Inflammatory macrophage treated with lipopolysaccharide for 1 hour (primary cell): ENCODE data around the gene ARRDC3.
A peak's percentile ranks its signal among the peaks of the same experiment; 100 is the strongest.

ENCODE experiments used
- DNase-seq, 2 donors: peaks; one replicate each; pipeline ENCODE4 v3.0.0-alpha.2; 2020 to 2022

The ARRDC3 gene

DNA sequence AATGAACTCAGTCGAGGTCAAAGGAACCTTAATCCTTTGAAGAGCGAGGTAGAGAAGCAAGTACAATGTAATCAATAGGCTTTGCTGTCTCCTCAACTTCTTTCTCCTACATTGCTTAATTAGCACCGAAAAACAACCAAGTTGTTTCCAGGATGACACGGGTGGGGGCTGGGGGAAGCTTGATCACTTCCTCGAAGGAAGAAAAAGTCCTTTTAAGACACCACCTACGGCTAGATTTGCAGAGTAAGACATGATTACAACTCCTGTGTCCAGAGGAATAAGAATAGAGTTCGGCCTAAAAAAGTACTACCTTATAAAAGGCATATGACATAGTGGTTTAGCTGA, 811 bp upstream of the ARRDC3 start:
- DNase-seq = peak; percentile 73 to 76

- DNase-seq = peak; percentile 19 to 57
These were observed 539 bp downstream of the ARRDC3 start for GRCh38 chr5:91382530-91383026.

- peak; percentile 74 to 78 for DNase-seq
These were observed 1.2 kb downstream of the ARRDC3 start for GRCh38 chr5:91381774-91382359.

- no peak for DNase-seq
These were observed 1.8 kb downstream of the ARRDC3 start for GRCh38 chr5:91381239-91381773.

- DNase-seq = peak; percentile 93 to 96
These were observed 2.5 kb downstream of the ARRDC3 start for GRCh38 chr5:91380491-91381238.

DNA sequence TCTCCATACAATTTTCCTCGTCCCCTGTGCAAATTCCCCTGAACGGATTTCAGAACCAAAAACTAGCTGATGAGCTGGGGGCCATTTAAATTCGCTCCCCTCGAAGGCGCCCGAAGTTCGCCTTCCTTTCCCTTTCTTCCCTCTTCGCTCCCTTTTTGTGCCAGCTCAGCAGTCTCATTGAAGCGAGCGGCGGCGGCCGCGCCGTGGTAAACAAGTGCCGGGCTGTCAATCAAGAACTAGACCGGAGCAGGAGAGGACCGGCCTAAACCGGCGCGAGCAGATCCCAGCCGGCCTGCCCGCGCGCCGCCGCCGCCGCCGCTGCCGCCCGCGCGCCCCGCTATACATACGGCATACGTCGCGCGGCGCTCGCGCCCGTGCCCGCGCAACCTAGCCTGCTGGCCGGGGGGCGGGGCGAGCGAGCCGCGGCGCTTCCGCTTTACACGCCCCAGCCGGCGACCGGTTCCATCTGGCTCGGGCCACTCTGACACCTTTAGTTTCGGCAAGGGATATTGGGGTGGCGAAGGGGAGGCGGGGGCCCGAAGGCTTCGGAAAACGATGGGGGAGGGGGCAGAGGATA, 3.1 kb downstream of the ARRDC3 start:
- peak; percentile 91 to 94 for DNase-seq

GRCh38 chr5:91379246-91379913, 3.7 kb downstream of the ARRDC3 start:
- DNase-seq = no peak

DNA sequence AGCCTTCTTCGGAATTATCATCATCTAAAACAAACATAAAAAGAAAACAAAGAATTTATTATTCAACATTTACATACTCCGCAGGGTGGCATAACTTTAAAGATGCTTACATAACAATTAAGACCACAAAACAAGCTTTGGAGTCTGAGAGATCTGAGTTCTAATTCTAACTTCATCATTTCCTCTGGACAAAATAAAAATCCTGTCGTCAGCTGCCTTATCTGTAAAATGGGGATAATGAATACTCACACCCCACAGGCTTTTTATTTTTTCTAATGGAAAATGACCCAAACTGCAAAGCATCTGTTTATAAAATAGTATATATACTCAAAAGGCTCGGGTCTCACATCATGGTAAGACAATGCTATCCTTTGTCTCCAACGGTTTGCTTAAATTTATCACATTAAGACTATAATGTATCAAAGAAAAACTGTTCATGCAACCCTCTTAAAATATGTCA, 4.3 kb downstream of the ARRDC3 start:
- no peak for DNase-seq

DNA sequence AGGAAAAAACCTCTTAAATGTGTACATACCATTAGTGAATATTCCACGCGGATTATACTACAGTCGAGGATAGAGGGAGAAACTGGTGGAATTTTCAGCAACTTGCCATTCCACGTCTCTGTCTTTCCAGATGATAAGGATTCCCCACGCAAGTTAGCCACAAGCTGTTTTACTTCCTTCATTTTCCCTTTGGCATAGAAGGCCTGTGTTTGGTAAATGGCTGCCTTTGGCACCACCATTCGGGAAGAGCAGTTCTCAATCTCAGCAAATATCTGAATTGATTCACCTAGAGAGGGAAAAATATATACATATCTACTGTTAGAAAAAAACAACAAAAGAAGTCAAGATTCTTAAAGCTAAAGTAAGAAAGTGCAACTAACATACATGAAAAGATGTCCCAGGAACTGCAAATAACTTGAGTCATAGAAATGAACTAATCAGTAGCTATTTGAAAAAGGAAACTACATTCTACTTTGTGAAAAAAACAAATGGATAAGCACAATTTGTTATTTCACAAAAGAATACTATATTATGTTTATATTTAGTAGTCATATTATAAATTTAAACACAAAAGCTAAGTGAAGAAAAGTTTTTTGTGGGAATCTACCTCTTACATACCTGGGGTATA, 8.1 kb downstream of the ARRDC3 start:
- no peak for DNase-seq

DNA sequence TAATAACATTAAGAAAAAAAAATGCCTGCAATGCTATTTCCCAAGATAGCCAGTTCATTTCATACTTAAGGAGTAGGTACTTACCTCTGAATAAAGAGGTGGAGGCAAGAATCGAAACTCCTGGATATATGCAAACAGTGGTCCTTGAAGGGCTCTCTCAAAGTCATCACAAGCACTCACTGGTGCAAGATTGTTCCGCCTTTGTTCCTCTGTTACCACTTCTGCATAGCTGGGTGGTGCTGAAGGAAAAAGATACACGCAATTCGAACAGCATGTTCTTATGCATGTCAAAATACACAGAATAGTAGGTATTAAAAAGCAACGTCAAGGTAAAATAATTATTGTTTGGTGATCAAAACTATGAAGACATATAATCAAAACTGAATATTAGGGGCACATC, 9.5 kb downstream of the ARRDC3 start:
- no peak for DNase-seq

GRCh38 chr5:91373006-91373405, 10.1 kb downstream of the ARRDC3 start:
- no peak for DNase-seq

DNA sequence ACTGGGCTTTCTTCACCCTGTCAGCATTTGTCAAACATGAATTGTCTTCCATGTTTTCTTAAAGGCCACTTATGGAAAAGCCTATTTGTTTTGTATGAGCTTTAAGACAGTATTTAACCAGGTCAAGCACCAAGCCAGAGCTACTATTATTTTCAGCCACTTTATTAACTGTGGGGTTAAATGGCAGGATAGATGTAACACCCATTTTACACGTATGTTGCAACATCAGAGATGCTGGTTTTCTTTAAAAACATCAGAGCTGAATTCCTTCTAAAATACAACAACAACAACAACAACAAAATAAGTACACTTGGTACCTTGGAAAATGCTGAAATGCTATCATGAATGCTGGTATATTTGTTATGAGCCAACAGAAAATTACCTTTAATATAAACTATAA, 13.6 kb downstream of the ARRDC3 start:
- no peak for DNase-seq

DNA sequence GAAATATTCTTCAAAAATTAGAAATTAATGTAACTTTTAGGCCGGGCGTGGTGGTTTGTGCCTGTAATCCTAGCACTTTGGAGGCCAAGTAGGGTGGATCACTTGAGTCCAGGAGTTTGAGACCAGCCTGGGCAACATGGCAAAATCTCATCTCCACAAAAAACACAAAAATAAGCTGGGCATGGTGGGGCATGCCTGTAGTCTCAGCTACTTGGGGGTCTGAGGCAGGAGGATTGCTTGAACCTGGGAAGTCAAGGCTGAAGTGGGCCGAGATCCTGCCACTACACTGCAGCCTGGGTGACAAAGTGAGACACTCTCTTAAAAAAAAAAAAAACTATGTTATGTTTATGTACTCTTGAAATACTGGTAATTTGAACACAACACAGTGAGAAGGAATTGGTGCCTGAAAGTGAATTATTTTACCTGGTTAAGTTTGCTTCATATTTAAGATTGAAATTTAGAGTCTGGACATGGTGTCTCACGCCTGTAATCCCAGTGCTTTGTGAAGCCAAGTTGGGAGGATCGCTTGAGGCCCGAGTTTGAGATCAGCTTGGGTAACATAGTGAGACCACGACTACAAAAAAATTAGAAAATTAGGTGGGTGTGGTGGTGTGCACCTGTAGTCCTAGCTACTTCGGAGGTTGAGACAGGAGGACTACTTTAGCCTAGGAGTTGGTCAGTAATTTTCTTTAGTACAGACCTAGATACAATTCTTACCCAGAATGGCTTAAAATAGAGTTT, 15.0 kb downstream of the ARRDC3 start:
- DNase-seq = no peak

- DNase-seq = no peak
These were observed 15.8 kb downstream of the ARRDC3 start for GRCh38 chr5:91367344-91367743.

GRCh38 chr5:91366551-91366950, 16.6 kb downstream of the ARRDC3 start:
- DNase-seq = no peak

DNA sequence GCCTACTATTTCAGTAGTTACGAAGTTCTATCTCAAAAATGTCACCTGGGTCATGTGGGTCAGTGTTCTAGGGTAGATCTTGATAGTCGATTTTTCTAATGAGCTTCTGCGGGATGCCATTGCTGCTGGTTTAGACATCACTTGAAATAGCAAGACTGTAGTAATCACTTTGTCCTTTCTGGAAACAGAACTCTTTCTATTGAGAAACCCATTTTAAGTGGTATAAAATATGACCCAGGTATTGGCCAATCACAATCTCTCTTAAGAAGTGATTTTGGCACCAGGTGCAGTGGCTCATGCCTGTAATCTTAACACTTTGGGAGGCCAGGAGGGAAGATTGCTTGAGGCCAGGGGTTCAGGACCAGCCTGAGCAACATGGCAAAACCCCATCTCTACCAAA, 17.6 kb downstream of the ARRDC3 start:
- no peak for DNase-seq

DNA sequence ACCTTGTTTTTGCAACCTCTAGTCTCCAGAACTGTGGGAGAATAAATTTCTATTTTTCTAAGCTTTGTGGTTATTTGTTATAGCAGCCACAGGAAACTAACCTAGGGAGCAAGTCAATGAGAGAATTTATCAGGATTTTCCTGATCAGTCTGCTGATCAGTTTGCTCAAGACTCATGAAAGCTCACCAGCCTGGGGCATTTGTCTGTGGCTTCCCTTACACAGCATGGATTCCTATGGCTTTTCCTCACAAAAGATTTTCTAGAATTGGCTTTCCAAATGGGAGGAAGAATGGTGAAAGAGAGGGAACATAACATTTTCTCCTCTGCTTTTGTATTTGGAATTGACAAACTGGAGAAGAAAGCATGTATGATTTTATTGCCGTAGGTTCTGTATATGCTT, 20.2 kb downstream of the ARRDC3 start:
- no peak for DNase-seq

GRCh38 chr5:91361790-91362189, 21.3 kb downstream of the ARRDC3 start:
- DNase-seq = no peak

- no peak for DNase-seq
These were observed 21.9 kb downstream of the ARRDC3 start for GRCh38 chr5:91361055-91361701.

GRCh38 chr5:91359962-91360609, 23.0 kb downstream of the ARRDC3 start:
- DNase-seq = peak in 1 of 2 donors; percentile 33

GRCh38 chr5:91357806-91358205, 25.3 kb downstream of the ARRDC3 start:
- DNase-seq = no peak
